CD4-positive, alpha-beta T cell (primary cell): ENCODE results near the gene ZNF516. TPM values are rescaled to one million over a fixed set of nuclear protein-coding genes. Genes with fewer than 3 reads are reported as not detected.

Experiments
- ATAC-seq: fragments of 200-7000 bp; cut with Tn5 transposase; one replicate; pipeline ENCODE4 v1.10.0; 2022; ENCODE audit warnings: mild to moderate bottlenecking; ENCODE audit not compliant: poor library complexity
- CTCF ChIA-PET: fragments of 350-600 bp; sonication (Branson Sonifier 250); formaldehyde crosslinking; loops from one replicate; lab custom pipeline; 2021; ENCODE audit warnings: antibody characterized with exemption, inconsistent platforms; lab: Charles Lee
- POLR2A ChIA-PET: fragments of 350-600 bp; sonication (Branson Sonifier 250); formaldehyde crosslinking; loops from one replicate; lab custom pipeline; 2021; ENCODE audit warnings: antibody characterized with exemption, inconsistent platforms; lab: Charles Lee
- DNase-seq, 14 experiments: peaks; one replicate each; pipeline ENCODE4 v3.0.0-alpha.2; 2013 to 2020; ENCODE audit warnings: mixed read lengths in 2 of 14
- H3K27ac ChIP-seq, 2 donors: one replicate each; pipeline versions ENCODE4 v1.5.1 to v1.7.0; 2013; ENCODE audit warnings: low read length in 2 of 2, low read depth in 1 of 2, mild to moderate bottlenecking in 1 of 2
- H3K27me3 ChIP-seq, 2 experiments: 1 replicate in 1 of 2; 2 replicates in 1 of 2; pipeline versions ENCODE4 v1.6.1 to v1.7.0; 2013; ENCODE audit warnings: low read length in 2 of 2, control low read depth in 1 of 2, mild to moderate bottlenecking in 1 of 2, moderate library complexity in 1 of 2; ENCODE audit not compliant: insufficient read depth in 2 of 2, control insufficient read depth in 1 of 2
- H3K36me3 ChIP-seq: one replicate; pipeline ENCODE4 v1.6.1; 2013; ENCODE audit warnings: low read length, control low read depth; ENCODE audit not compliant: insufficient read depth
- H3K4me1 ChIP-seq: one replicate; pipeline ENCODE4 v1.6.1; 2013; ENCODE audit warnings: low read length, control low read depth; ENCODE audit not compliant: insufficient read depth
- H3K4me3 ChIP-seq: one replicate; pipeline ENCODE4 v1.5.1; 2013; ENCODE audit warnings: mild to moderate bottlenecking, low read length, moderate library complexity
- H3K9me3 ChIP-seq, 2 experiments: 1 replicate in 1 of 2; 2 replicates in 1 of 2; pipeline versions ENCODE4 v1.6.1 to v1.7.0; 2013; ENCODE audit warnings: low read length in 2 of 2, mild to moderate bottlenecking in 2 of 2, control low read depth in 1 of 2, moderate library complexity in 1 of 2; ENCODE audit not compliant: control insufficient read depth in 1 of 2, insufficient read depth in 1 of 2
- H3K27ac Mint-ChIP-seq: one replicate; pipeline ENCODE4 v1.8.0; 2020; ENCODE audit warnings: mixed read lengths
- H3K27me3 Mint-ChIP-seq: one replicate; pipeline ENCODE4 v1.8.0; 2021; ENCODE audit warnings: mixed read lengths
- H3K36me3 Mint-ChIP-seq: one replicate; pipeline ENCODE4 v1.8.0; 2021; ENCODE audit warnings: low read depth, mixed read lengths
- H3K4me1 Mint-ChIP-seq: one replicate; pipeline ENCODE4 v1.8.0; 2021; ENCODE audit warnings: low read depth, mixed read lengths
- H3K4me3 Mint-ChIP-seq: one replicate; pipeline ENCODE4 v1.8.0; 2020; ENCODE audit warnings: mild to moderate bottlenecking, mixed read lengths
- H3K9me3 Mint-ChIP-seq: one replicate; pipeline ENCODE4 v1.8.0; 2020; ENCODE audit warnings: mixed read lengths
- CTCF ChIP-seq: fragments of 200-600 bp; IDR thresholded peaks from one replicate; pipeline ENCODE4 v1.8.0; 2022; ENCODE audit warnings: antibody characterized with exemption, mild to moderate bottlenecking
- intact Hi-C, 2 experiments: fragments of 100-400 bp; cut with DNase I in 1 of 2; cut with micrococcal nuclease in 1 of 2; formaldehyde crosslinking; loops; one replicate each; pipeline versions ENCODE4 v1.15.1 to v1.9.0; 2023 to 2025; cut with DNase I, micrococcal nuclease
- total RNA-seq, 174 experiments: library from RNA in 2 of 174; stranded (reverse) in 2 of 174; gene quantifications; one replicate each; pipeline ENCODE4 v1.2.3 and lab custom pipeline; 2021 to 2026

ZNF516 gene
- total RNA-seq, 2 experiments from 2014 or later, result 22.4 to 29.3 TPM

- H3K9me3 ChIP-seq, result no peaks in the 10 kb centered on the region
- no peak for TF ChIP-seq CTCF
- H3K4me3 ChIP-seq, result no peak overlapping the region
- no peaks in the 10 kb centered on the region for H3K4me1 Mint-ChIP-seq
- ChIA-PET POLR2A (no interaction called here), CTCF (no interaction called here)
- ATAC-seq (no peak), DNase-seq (no peak)
- H3K27ac Mint-ChIP-seq, result no peak overlapping the region
- no peaks in the 10 kb centered on the region for H3K36me3 ChIP-seq
- no peak overlapping the region for H3K27ac ChIP-seq
- intact Hi-C loops, result no loop called here
- no peaks in the 10 kb centered on the region for H3K27me3 ChIP-seq
- H3K36me3 Mint-ChIP-seq, result no peaks in the 10 kb centered on the region
- H3K9me3 Mint-ChIP-seq, result no peaks in the 10 kb centered on the region
- H3K4me1 ChIP-seq, result no peaks in the 10 kb centered on the region
- H3K4me3 Mint-ChIP-seq, result no peak overlapping the region
- H3K27me3 Mint-ChIP-seq, result peaks cover 4% of the 10 kb centered on the region
These were observed 12.9 kb upstream of the ZNF516 start for GRCh38 chr18:76507830-76508385.

- ChIA-PET POLR2A (no interaction called here), CTCF (no interaction called here)
- no peak overlapping the region for H3K27ac Mint-ChIP-seq
- no peak overlapping the region for H3K4me3 Mint-ChIP-seq
- intact Hi-C loops, result no loop called here
- no peak overlapping the region for H3K27ac ChIP-seq
- no peaks in the 10 kb centered on the region for H3K27me3 Mint-ChIP-seq
- no peaks in the 10 kb centered on the region for H3K36me3 ChIP-seq
- H3K36me3 Mint-ChIP-seq, result no peaks in the 10 kb centered on the region
- H3K27me3 ChIP-seq, result no peaks in the 10 kb centered on the region
- H3K4me1 ChIP-seq, result no peaks in the 10 kb centered on the region
- no peaks in the 10 kb centered on the region for H3K9me3 Mint-ChIP-seq
- DNase-seq (no peak), ATAC-seq (no peak)
- H3K9me3 ChIP-seq, result no peaks in the 10 kb centered on the region
- no peak for TF ChIP-seq CTCF
- H3K4me1 Mint-ChIP-seq, result no peaks in the 10 kb centered on the region
- H3K4me3 ChIP-seq, result no peak overlapping the region
These were observed 12.1 kb upstream of the ZNF516 start for GRCh38 chr18:76506974-76507764.

GRCh38 chr18:76506395-76506794, 11.4 kb upstream of the ZNF516 start:
- ATAC-seq (no peak), DNase-seq (no peak)
- H3K9me3 ChIP-seq, result no peaks in the 10 kb centered on the region
- Mint-ChIP-seq H3K27ac (no peak overlapping the region), H3K9me3 (no peaks in the 10 kb centered on the region), H3K4me1 (no peaks in the 10 kb centered on the region), H3K36me3 (no peaks in the 10 kb centered on the region), H3K4me3 (no peak overlapping the region), H3K27me3 (no peaks in the 10 kb centered on the region)
- H3K4me1 ChIP-seq, result no peaks in the 10 kb centered on the region
- POLR2A ChIA-PET, result no interaction called here
- TF ChIP-seq CTCF, result no peak
- H3K4me3 ChIP-seq, result no peak overlapping the region
- no peak overlapping the region for H3K27ac ChIP-seq
- H3K36me3 ChIP-seq, result no peaks in the 10 kb centered on the region
- intact Hi-C loops, result no loop called here
- no peaks in the 10 kb centered on the region for H3K27me3 ChIP-seq
- CTCF ChIA-PET, result no interaction called here
